Gastrocnemius medialis (tissue), 4 donors: ENCODE results near the gene ACSBG1.

ENCODE experiments used
- CTCF ChIP-seq, 5 experiments: fragments of 450-650 bp in 3 of 5; fragments of 200-600 bp in 2 of 5; sonication (generic) in 2 of 5; IDR thresholded peaks in 4 of 5; conservative IDR thresholded peaks in 1 of 5; 1 replicate in 4 of 5; 2 replicates in 1 of 5; pipeline ENCODE4 v1.5.1; 2016 to 2019; ENCODE audit warnings: antibody characterized with exemption in 5 of 5, mild to moderate bottlenecking in 3 of 5, moderate library complexity in 3 of 5
- POLR2A ChIP-seq, 2 donors: fragments of 450-650 bp; IDR thresholded peaks; one replicate each; pipeline ENCODE4 v1.6.1; 2017; ENCODE audit warnings: antibody characterized with exemption in 2 of 2, mild to moderate bottlenecking in 2 of 2, moderate library complexity in 2 of 2

- TF ChIP-seq CTCF (IDR thresholded peaks at IDR 0.05 in 4 of 5, conservative IDR thresholded peaks at IDR 0.05 in 1 of 5): no peak
- no peak for TF ChIP-seq POLR2A (IDR thresholded peaks at IDR 0.05)
Observed at GRCh38 chr15:78127882-78128281, 106.5 kb downstream of the ACSBG1 start.
